HG03025 (cell line): ENCODE results near the gene TPK1.
"Not testable (repeated sequence)": the region's sequence is repeated elsewhere in the genome, so short reads cannot be mapped to it uniquely, and the experiment has no call there.

Experiments used
- ATAC-seq: cut with Tn5 transposase; IDR thresholded peaks from one replicate; pipeline ENCODE4 v1.9.1; 2021; ENCODE audit warnings: mild to moderate bottlenecking, moderate library complexity; ENCODE audit not compliant: unreplicated experiment, low FRiP score

Gene TPK1

GRCh38 chr7:144653449-144653848 lies 182.4 kb downstream of the TPK1 start:
- ATAC-seq: no peak

- no peak for ATAC-seq
These were observed 185.4 kb downstream of the TPK1 start for GRCh38 chr7:144650439-144650838.

GRCh38 chr7:144649120-144649519 lies 186.7 kb downstream of the TPK1 start:
- ATAC-seq: no peak

- no peak for ATAC-seq
These were observed 194.3 kb downstream of the TPK1 start for GRCh38 chr7:144641389-144642044.

- ATAC-seq: no peak
These were observed 203.1 kb downstream of the TPK1 start for GRCh38 chr7:144632724-144633123.

GRCh38 chr7:144629598-144629997 lies 206.3 kb downstream of the TPK1 start:
- ATAC-seq: no peak

- no peak for ATAC-seq
These were observed 206.8 kb downstream of the TPK1 start for GRCh38 chr7:144629011-144629410.

- ATAC-seq: no peak
These were observed 207.7 kb downstream of the TPK1 start for GRCh38 chr7:144628176-144628575.

- ATAC-seq: no peak
These were observed 213.1 kb downstream of the TPK1 start for GRCh38 chr7:144622745-144623144.

GRCh38 chr7:144606261-144606660 lies 229.6 kb downstream of the TPK1 start:
- no peak for ATAC-seq

- no peak for ATAC-seq
These were observed 238.9 kb downstream of the TPK1 start for GRCh38 chr7:144596953-144597352.

GRCh38 chr7:144594580-144594979 lies 241.3 kb downstream of the TPK1 start:
- no peak for ATAC-seq

- no peak for ATAC-seq
These were observed 247.2 kb downstream of the TPK1 start for GRCh38 chr7:144588559-144589051.

- no peak for ATAC-seq
These were observed 248.2 kb downstream of the TPK1 start for GRCh38 chr7:144587701-144588100.

- ATAC-seq: no peak
These were observed 251.1 kb downstream of the TPK1 start for GRCh38 chr7:144584726-144585125.

GRCh38 chr7:144579687-144580086 lies 256.2 kb downstream of the TPK1 start:
- no peak for ATAC-seq

- no peak for ATAC-seq
These were observed 260.4 kb downstream of the TPK1 start for GRCh38 chr7:144575456-144575855.

GRCh38 chr7:144574753-144575152 lies 261.1 kb downstream of the TPK1 start:
- not testable (repeated sequence) for ATAC-seq

- no peak for ATAC-seq
These were observed 267.6 kb downstream of the TPK1 start for GRCh38 chr7:144568233-144568632.

- ATAC-seq: no peak
These were observed 270.3 kb downstream of the TPK1 start for GRCh38 chr7:144565586-144565985.

- no peak for ATAC-seq
These were observed 286.0 kb downstream of the TPK1 start for GRCh38 chr7:144549861-144550260.

- no peak for ATAC-seq
These were observed 287.3 kb downstream of the TPK1 start for GRCh38 chr7:144548556-144548955.

GRCh38 chr7:144547888-144548287 lies 288.0 kb downstream of the TPK1 start:
- ATAC-seq: no peak
